HCT116 (cell line): ENCODE data around the gene NCKAP5.

Experiments
- CTCF ChIP-seq, 3 experiments: fragments of 200-600 bp in 1 of 3; sonication (generic) in 1 of 3; IDR thresholded peaks in 2 of 3; conservative IDR thresholded peaks in 1 of 3; 2 replicates each; pipeline ENCODE4 v1.5.1; 2012 to 2017; ENCODE audit warnings: low read depth in 2 of 3, low read length in 2 of 3, antibody characterized with exemption in 1 of 3, borderline replicate concordance in 1 of 3, control low read depth in 1 of 3, mild to moderate bottlenecking in 1 of 3, mixed read lengths in 1 of 3, mixed run types in 1 of 3, moderate library complexity in 1 of 3; ENCODE audit not compliant: insufficient read depth in 1 of 3
- EGR1 ChIP-seq: IDR thresholded peaks from 2 replicates; pipeline ENCODE4 v1.6.1; 2012; ENCODE audit warnings: low read depth
- ELF1 ChIP-seq: IDR thresholded peaks from 2 replicates; pipeline ENCODE4 v1.6.1; 2012; ENCODE audit warnings: low read depth, borderline replicate concordance
- EZH2phosphoT487 ChIP-seq: fragments of 200-600 bp; IDR thresholded peaks from 2 replicates; pipeline ENCODE4 v1.6.1; 2018; ENCODE audit warnings: antibody characterized with exemption, borderline replicate concordance
- POLR2A ChIP-seq: IDR thresholded peaks from 2 replicates; pipeline ENCODE4 v1.7.0; 2011; ENCODE audit warnings: borderline replicate concordance; ENCODE audit not compliant: insufficient read depth, insufficient read length; ENCODE audit errors: extremely low read depth
- POLR2AphosphoS5 ChIP-seq: IDR thresholded peaks from 2 replicates; pipeline ENCODE4 v1.6.1; 2011; ENCODE audit warnings: mild to moderate bottlenecking, low read depth, low read length, moderate library complexity
- RAD21 ChIP-seq: IDR thresholded peaks from 2 replicates; pipeline ENCODE4 v1.6.1; 2012; ENCODE audit warnings: low read depth, mild to moderate bottlenecking
- REST ChIP-seq: IDR thresholded peaks from 2 replicates; pipeline ENCODE4 v1.6.1; 2012; ENCODE audit warnings: low read depth

DNA sequence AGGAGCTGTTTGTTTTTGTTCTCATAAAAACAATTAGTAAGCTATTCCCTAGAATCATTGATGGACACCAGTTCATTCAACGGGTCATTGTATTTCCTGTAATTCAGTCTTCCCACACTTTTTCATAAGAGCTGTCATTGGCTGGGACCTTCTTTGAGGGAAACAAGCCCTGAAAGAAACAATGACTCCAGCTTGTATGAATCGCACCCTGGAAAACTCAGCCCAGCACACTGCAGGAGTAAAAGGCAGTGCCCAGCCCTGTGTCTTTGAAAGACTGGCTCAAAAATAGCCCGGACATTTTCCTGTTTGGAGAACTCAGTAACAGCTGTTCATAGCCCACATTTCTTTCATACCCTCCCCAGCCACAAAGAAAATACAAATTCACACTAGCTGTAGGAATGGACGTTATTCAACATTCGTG is 81.5 kb downstream of the NCKAP5 start:
- TF ChIP-seq POLR2A (no peak), REST (no peak), CTCF (IDR thresholded peaks at IDR 0.05 in 2 of 3, conservative IDR thresholded peaks at IDR 0.05 in 1 of 3; ENCODE audit: borderline replicate concordance in 1 of 3, insufficient read depth in 1 of 3, low read depth in 2 of 3, low read length in 2 of 3) (no peak), EZH2phosphoT487 (no peak), ELF1 (no peak), RAD21 (no peak), EGR1 (no peak), POLR2AphosphoS5 (no peak)
